Loucy (cell line): ENCODE measurements around the gene ADORA1.

Experiments used
- H2AFZ ChIP-seq: fragments of 200-600 bp; sonication (generic); 2 replicates; pipeline ENCODE4 v1.6.0; 2016; ENCODE audit warnings: antibody characterized with exemption, mild to moderate bottlenecking, low read length, moderate library complexity
- H3F3A ChIP-seq: fragments of 200-600 bp; 2 replicates; pipeline ENCODE4 v1.6.0; 2016; ENCODE audit warnings: antibody characterized with exemption, low read depth, mild to moderate bottlenecking
- H3K27me3 ChIP-seq: fragments of 200-600 bp; sonication (generic); 2 replicates; pipeline ENCODE4 v1.6.1; 2014; ENCODE audit warnings: low read length, mild to moderate bottlenecking; ENCODE audit not compliant: insufficient read depth, poor library complexity, severe bottlenecking
- H3K36me3 ChIP-seq: fragments of 200-600 bp; sonication (generic); 2 replicates; pipeline ENCODE4 v1.6.1; 2016; ENCODE audit warnings: low read length; ENCODE audit not compliant: insufficient read depth
- H3K4me1 ChIP-seq: fragments of 200-600 bp; sonication (generic); 2 replicates; pipeline ENCODE4 v1.5.1; 2014; ENCODE audit warnings: low read length, mild to moderate bottlenecking; ENCODE audit not compliant: insufficient read depth, poor library complexity, severe bottlenecking
- H3K4me2 ChIP-seq: fragments of 200-600 bp; sonication (generic); 2 replicates; pipeline ENCODE4 v1.6.0; 2014; ENCODE audit warnings: antibody characterized with exemption, low read length, low read depth, mild to moderate bottlenecking; ENCODE audit not compliant: poor library complexity, severe bottlenecking
- H3K4me3 ChIP-seq: fragments of 200-600 bp; sonication (generic); 2 replicates; pipeline ENCODE4 v1.5.1; 2014; ENCODE audit warnings: low read length, mild to moderate bottlenecking, mixed read lengths; ENCODE audit not compliant: poor library complexity, severe bottlenecking
- H3K79me2 ChIP-seq: fragments of 200-600 bp; sonication (generic); 2 replicates; pipeline ENCODE4 v1.6.1; 2014; ENCODE audit warnings: low read length; ENCODE audit not compliant: insufficient read depth
- H3K9ac ChIP-seq: fragments of 200-600 bp; sonication (generic); 2 replicates; pipeline ENCODE4 v1.6.0; 2014; ENCODE audit warnings: mild to moderate bottlenecking, low read depth, low read length, moderate library complexity; ENCODE audit not compliant: poor library complexity, severe bottlenecking
- H3K9me2 ChIP-seq: fragments of 200-600 bp; sonication (generic); replicated peaks from 2 replicates; pipeline ENCODE4 v1.6.1; 2016; ENCODE audit warnings: low read depth, low read length, mixed read lengths
- H3K9me3 ChIP-seq: fragments of 200-600 bp; sonication (generic); 2 replicates; pipeline ENCODE4 v1.6.1; 2014; ENCODE audit warnings: mild to moderate bottlenecking, antibody characterized with exemption, low read length, low read depth; ENCODE audit not compliant: insufficient read depth
- H4K20me1 ChIP-seq: fragments of 200-600 bp; sonication (generic); 2 replicates; pipeline ENCODE4 v1.6.0; 2014; ENCODE audit warnings: antibody characterized with exemption, low read length, mild to moderate bottlenecking; ENCODE audit not compliant: insufficient read depth, poor library complexity, severe bottlenecking
- EZH2phosphoT487 ChIP-seq: fragments of 200-600 bp; IDR thresholded peaks from 2 replicates; pipeline ENCODE4 v1.6.1; 2018; ENCODE audit warnings: antibody characterized with exemption, mild to moderate bottlenecking, moderate library complexity, borderline replicate concordance
- TF ChIP-seq, protein P1 (sequence below): fragments of 200-600 bp; sonication (generic); conservative IDR thresholded peaks from 2 replicates; pipeline ENCODE4 v1.5.1; 2014; ENCODE audit warnings: mild to moderate bottlenecking, antibody characterized with exemption, low read length

Gene ADORA1

DNA sequence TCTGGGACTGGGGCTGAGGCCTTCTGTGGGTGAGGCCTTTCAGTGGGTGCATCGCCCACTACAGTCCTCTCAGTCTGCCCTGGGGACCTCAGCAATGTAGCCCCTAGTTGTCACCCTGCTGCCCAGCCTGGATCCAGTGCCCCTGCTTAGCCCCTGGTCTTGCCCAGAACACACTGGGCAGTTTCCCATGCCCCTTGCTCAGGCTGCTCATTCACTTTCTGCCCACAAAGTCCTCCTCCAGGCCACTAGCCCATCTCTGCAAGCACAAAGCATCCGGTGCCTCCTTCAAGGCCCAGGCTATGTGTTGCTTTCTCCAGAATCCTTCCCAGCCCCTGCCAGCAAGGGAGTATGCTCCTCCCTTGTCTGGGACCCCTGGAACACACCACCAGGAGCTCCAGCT is 5.4 kb upstream of the ADORA1 start:
- Histone ChIP-seq H3K9me2 (no peaks in the 10 kb centered on the region), H3K36me3 (no peaks in the 10 kb centered on the region), H4K20me1 (no peaks in the 10 kb centered on the region), H3F3A (no peaks in the 10 kb centered on the region), H3K9me3 (no peaks in the 10 kb centered on the region), H3K9ac (no peak overlapping the region), H3K4me2 (no peak overlapping the region), H3K4me3 (no peak overlapping the region), H3K79me2 (no peaks in the 10 kb centered on the region), H3K27me3 (no peaks in the 10 kb centered on the region), H2AFZ (no peak overlapping the region), H3K4me1 (peaks cover 36% of the 10 kb centered on the region)
- TF ChIP-seq, protein P1, sequence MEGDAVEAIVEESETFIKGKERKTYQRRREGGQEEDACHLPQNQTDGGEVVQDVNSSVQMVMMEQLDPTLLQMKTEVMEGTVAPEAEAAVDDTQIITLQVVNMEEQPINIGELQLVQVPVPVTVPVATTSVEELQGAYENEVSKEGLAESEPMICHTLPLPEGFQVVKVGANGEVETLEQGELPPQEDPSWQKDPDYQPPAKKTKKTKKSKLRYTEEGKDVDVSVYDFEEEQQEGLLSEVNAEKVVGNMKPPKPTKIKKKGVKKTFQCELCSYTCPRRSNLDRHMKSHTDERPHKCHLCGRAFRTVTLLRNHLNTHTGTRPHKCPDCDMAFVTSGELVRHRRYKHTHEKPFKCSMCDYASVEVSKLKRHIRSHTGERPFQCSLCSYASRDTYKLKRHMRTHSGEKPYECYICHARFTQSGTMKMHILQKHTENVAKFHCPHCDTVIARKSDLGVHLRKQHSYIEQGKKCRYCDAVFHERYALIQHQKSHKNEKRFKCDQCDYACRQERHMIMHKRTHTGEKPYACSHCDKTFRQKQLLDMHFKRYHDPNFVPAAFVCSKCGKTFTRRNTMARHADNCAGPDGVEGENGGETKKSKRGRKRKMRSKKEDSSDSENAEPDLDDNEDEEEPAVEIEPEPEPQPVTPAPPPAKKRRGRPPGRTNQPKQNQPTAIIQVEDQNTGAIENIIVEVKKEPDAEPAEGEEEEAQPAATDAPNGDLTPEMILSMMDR: no peak
- TF ChIP-seq EZH2phosphoT487: no peak

DNA sequence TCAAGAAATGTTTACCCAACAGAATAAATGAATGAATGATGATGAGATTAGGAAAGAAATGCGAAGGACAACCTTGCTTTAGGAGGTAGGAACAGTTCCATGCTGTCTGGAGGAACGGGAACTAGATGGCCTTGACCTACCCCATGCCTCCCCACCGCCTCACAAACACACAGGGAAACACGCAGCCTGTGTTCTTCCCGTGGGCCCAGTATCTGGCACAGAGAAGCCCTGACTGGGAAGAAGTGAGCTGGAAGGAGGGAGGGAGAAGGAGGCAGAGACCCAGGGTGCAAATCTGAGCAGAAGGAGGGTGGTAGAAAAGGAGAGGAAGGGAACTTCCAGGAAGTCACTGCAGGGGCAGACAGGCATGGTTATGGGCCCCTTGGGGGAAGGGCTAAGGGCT is 3.5 kb upstream of the ADORA1 start:
- Histone ChIP-seq H3K4me2 (no peak overlapping the region), H3K27me3 (no peaks in the 10 kb centered on the region), H3K9me2 (no peaks in the 10 kb centered on the region), H3K4me1 (peaks cover 45% of the 10 kb centered on the region), H3K4me3 (no peak overlapping the region), H3K79me2 (no peaks in the 10 kb centered on the region), H2AFZ (no peak overlapping the region), H3F3A (no peaks in the 10 kb centered on the region), H3K9ac (no peak overlapping the region), H3K36me3 (no peaks in the 10 kb centered on the region), H4K20me1 (no peaks in the 10 kb centered on the region), H3K9me3 (no peaks in the 10 kb centered on the region)
- TF ChIP-seq, protein P1: no peak
- TF ChIP-seq EZH2phosphoT487: no peak

DNA sequence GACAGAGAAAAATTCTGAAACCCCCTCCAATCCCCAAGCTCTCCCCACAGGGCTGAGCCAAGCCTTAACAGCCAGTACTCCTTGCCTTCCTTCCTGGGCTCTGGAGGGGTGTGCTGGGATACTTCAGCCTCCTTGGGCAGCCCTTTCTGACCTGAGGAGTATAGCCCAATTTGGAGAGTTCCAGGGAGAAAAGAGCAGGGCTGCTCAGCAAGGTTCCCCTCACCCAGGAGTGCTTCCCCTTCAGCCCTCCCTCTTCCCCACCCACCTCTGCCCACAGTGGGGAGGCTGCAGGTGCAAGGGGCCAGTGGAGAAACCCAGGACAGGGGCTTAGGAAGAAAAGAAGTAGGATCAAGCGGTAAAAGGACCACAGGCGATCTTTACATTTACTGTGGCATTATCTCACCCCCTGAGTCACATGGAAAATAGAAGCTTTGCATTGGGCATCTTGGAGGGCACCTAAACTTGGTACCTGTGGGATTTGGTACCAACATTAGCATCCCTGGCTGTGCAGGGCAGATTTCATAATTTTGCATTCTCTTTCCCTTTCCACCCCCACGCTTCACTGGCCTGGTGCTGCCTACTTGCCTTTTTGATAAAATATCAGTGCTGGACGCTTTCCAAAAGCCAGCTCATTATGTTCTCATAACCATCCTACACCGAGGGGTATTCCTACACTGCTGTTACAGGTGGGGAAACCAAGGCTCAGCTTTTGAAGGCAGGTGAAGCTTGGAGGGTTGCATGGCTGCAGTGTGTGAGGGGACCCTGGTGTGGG is 2.8 kb upstream of the ADORA1 start:
- Histone ChIP-seq H4K20me1 (no peaks in the 10 kb centered on the region), H3K4me1 (peaks cover 45% of the 10 kb centered on the region), H3K4me2 (peak overlapping the region; percentile 7), H3K4me3 (no peak overlapping the region), H3K36me3 (no peaks in the 10 kb centered on the region), H3F3A (no peaks in the 10 kb centered on the region), H2AFZ (no peak overlapping the region), H3K9ac (no peak overlapping the region), H3K79me2 (no peaks in the 10 kb centered on the region), H3K9me2 (no peaks in the 10 kb centered on the region), H3K27me3 (no peaks in the 10 kb centered on the region), H3K9me3 (no peaks in the 10 kb centered on the region)
- TF ChIP-seq EZH2phosphoT487: no peak
- TF ChIP-seq, protein P1: no peak
